GM21717 (cell line): Measurements from ENCODE around the gene AFF3.

ENCODE experiments used
- ATAC-seq: cut with Tn5 transposase; IDR thresholded peaks from one replicate; pipeline ENCODE4 v1.9.1; 2021; ENCODE audit warnings: mild to moderate bottlenecking, moderate library complexity; ENCODE audit not compliant: unreplicated experiment

The AFF3 gene

DNA sequence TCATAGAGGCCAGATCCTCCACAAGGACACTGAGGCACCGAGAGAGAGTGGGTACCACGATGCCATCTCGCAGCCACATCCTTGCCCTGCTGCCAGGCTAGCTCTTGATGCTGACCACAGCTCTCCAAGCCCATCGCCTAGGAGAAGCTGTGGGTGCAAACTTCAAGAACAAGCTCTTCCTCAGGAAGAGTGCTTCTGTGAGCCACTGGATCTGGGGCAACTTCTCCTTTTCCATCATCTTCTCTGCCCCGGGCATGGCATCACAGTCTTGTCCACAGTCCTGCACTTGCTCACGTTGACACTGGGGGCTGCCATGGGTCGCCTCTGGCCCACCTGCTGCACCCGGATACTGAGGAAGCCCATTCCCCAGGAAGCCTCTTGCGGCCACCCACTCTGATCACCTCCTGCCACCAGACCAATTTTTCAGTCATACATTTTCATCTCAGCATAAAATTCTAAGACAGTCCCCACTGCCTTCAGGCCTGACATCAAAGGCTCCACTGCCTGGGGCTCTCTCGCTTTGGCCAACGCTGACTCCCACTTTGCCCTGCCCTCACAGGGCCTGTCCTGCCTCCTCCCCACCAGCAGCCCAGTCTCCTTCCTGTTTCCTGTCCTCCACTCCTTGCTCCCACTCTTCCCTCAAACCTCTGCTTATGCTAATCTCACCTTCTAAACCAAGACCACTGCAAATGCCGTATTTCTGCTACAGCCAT, 243.9 kb downstream of the AFF3 start:
- no peak for ATAC-seq

DNA sequence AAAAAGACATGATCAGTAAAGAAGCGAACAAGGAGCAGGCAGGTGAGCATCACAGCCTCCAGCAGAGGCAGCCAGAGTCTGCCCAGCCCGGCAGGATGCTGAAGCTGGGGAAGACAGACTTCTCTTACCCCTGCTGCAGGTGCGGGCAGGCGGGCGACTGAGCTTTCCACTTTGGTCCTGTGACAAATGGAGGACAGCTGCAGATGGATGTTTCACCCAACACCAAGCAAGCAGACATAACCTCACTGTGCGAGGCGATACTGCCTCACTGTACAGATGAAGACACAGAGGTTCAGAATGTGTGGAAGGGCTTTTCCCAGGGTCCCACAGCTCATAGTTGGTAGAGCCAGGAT, 251.0 kb downstream of the AFF3 start:
- no peak for ATAC-seq

GRCh38 chr2:99890568-99891427, 251.6 kb downstream of the AFF3 start:
- ATAC-seq = no peak

DNA sequence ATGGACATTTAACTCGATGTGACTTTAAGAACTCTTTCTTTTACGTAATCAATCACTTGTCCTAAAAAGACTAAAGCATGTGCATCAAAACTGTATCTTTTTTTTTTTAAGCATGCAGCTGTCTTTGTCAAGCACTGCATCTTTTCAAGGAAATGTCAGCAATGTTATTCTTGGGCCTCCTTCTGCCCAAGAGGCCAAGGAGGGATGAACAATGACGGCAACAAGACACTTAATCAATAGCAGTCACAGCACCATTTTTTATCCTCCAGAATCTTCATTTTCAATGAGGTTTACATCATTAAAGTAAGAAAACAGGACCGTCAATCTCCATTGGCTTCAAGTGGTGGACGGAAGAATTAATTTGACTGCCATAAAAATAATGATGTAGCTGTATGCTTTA, 253.8 kb downstream of the AFF3 start:
- no peak for ATAC-seq

GRCh38 chr2:99886418-99886817, 256.0 kb downstream of the AFF3 start:
- ATAC-seq = no peak

DNA sequence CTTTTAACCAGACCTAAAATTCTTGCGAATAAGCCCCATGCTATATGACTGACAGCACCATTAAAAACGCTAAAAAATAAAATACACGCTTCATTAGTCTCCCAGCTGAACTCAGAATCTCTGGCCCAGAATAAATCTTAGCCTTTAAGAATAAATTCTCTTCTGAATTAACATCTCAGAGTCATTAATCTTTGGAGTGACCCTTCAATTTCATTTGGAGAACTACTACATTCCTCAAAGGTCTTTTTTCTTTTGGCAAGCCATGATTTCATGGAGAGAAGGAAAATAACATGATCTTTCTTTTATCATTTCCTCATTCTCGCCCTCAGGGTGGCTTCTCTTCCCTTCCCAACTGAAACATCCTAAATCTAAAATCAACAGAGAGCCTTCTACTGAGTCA, 259.0 kb downstream of the AFF3 start:
- no peak for ATAC-seq

DNA sequence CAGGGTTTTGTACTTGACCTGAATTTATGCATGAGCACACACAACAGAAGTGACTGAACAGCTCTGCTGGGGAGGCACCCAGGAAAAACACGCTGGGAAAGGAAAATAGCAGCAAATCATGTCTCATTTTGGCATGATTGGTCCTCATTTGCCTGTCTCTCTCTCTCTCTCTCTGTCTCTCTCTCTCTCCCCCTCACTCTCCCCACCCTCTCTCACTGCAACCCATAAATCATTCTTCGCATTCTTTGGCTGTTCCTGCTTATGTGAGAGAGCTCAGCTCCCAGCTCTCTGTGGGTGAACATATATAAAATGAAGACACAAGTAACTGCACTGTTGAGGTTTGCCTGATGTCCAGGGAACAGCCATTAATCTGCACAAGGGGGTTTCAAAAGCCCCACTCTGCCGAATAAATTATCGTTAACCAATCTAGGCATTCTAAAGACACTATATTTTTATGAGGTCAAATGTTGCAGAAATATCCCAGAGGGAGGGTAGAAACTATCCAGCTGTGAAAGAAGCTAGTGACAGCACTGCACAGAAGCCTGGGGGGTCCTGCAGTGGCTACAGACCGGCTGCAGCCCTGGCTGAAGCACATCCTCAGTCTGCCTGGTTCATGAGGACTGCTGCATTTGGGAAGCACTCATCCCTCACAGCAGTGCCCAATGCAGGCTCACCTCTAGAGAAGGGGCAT, 260.3 kb downstream of the AFF3 start:
- no peak for ATAC-seq

GRCh38 chr2:99880964-99881294, 261.5 kb downstream of the AFF3 start:
- no peak for ATAC-seq

DNA sequence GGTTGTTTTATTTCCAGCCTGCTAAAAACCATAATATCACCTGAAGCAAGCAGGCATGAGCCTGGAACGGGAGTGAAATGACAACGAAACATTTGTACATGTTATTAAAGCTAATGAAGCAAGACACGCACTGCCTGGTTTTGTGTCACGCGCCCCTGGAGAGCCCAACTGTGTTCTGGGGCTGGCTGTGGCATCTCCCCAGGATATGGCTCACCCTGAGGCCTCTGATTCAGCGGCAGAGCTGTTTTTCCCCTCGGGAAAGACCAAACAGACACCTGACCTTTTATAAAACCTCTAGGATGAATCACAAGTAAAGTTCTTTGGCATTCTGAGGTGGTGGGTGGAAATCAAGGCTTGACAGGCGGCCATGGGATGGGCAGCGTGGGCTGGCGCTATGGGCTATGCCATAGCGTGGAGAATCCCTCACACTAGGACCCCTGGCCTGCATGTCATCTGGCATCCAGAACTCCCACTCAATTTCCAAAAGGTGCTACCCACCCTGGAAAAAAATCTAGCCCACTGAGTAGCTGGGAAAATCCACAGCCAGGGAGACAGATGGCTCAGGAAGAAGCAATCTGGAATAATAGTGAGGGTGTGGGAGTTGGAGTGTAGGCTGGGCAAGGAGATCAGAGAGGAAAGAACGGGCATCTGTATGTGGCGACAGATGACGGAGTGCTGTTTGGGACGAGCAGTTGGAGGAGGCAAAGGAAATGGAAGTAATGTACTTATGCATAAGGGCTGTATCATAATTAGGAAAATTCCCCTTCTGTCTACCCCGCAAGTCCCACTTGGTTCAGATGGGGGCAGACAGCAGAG, 262.0 kb downstream of the AFF3 start:
- ATAC-seq = no peak

- ATAC-seq = no peak
Measured at GRCh38 chr2:99879481-99879880, 262.9 kb downstream of the AFF3 start.

GRCh38 chr2:99878581-99879350, 263.6 kb downstream of the AFF3 start:
- no peak for ATAC-seq

GRCh38 chr2:99877963-99878362, 264.4 kb downstream of the AFF3 start:
- ATAC-seq = no peak

GRCh38 chr2:99876956-99877355, 265.4 kb downstream of the AFF3 start:
- no peak for ATAC-seq

DNA sequence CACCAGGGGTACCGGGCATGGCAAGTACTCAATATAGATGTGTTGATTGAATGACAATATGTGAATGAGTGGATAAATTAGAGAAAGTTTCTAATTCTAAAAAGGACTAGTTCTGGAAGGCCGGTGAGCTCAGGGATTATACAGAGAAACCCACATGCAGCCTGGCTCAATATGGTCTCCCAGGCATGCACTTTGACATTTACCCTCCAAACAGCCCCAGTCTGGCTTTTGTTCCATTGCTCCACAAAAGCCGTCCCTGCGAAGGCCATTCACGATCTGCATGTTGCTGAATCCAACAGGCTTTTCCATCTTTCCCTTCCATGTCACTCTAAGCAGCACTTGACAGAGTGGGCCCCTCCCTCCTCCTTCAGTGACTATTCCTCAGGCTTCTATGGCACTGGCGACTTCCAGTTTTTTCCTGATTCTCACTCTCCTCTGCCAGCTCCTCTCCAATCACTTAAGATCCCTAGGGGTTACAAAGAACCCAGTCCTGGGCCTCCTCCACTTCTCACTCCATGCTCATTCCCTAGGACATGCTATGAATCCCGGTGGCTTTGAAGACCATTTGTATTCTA, 266.7 kb downstream of the AFF3 start:
- ATAC-seq = no peak

GRCh38 chr2:99868260-99868659, 274.1 kb downstream of the AFF3 start:
- no peak for ATAC-seq

- no peak for ATAC-seq
Measured at GRCh38 chr2:99867770-99868169, 274.6 kb downstream of the AFF3 start.

- ATAC-seq = no peak
Measured at GRCh38 chr2:99865818-99866676, 276.3 kb downstream of the AFF3 start.

GRCh38 chr2:99864561-99865553, 277.5 kb downstream of the AFF3 start:
- no peak for ATAC-seq
